Measurements from ENCODE around the gene PIK3R5. TPM values are rescaled to one million over a fixed set of nuclear protein-coding genes. Genes with fewer than 3 reads are reported as not detected.
A peak's percentile ranks its signal among the peaks of the same experiment; 100 is the strongest.

Gene PIK3R5
- total RNA-seq, 1 donor from 2014 or later, result 0.25 TPM

DNA sequence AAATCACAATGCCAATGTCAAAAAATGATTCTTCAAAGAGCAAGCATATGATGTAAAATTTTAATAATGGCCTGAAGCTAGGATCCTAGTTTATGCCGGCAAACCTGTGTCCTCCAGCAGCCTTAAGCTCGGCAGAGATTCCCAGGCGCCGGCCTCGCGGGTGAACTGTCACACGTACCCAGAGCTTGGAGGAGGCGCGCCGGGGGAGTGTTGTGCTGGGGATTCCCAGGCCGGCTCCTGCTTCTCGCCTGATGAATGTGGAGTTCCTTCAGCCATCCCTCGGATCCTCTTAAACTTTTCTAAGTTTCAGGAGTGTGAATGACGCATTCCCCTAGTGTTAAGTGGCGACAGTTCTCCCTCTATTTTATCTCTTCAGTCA lies 36.7 kb upstream of the PIK3R5 start:
- Mint-ChIP-seq H3K9me3 (peaks cover 6% of the 10 kb centered on the region), H3K36me3 (no peaks in the 10 kb centered on the region), H3K27me3 (ENCODE audit: low read depth) (peaks cover 72% of the 10 kb centered on the region), H3K27ac (no peak overlapping the region), H3K4me3 (peak overlapping the region; percentile 30), H3K4me1 (peaks cover 11% of the 10 kb centered on the region)
- no peak for DNase-seq (ENCODE audit: low spot score in 2 of 2, unreplicated experiment in 2 of 2)
- TF ChIP-seq, protein P1, sequence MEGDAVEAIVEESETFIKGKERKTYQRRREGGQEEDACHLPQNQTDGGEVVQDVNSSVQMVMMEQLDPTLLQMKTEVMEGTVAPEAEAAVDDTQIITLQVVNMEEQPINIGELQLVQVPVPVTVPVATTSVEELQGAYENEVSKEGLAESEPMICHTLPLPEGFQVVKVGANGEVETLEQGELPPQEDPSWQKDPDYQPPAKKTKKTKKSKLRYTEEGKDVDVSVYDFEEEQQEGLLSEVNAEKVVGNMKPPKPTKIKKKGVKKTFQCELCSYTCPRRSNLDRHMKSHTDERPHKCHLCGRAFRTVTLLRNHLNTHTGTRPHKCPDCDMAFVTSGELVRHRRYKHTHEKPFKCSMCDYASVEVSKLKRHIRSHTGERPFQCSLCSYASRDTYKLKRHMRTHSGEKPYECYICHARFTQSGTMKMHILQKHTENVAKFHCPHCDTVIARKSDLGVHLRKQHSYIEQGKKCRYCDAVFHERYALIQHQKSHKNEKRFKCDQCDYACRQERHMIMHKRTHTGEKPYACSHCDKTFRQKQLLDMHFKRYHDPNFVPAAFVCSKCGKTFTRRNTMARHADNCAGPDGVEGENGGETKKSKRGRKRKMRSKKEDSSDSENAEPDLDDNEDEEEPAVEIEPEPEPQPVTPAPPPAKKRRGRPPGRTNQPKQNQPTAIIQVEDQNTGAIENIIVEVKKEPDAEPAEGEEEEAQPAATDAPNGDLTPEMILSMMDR (IDR thresholded peaks at IDR 0.05; ENCODE audit: unreplicated experiment), result no peak

DNA sequence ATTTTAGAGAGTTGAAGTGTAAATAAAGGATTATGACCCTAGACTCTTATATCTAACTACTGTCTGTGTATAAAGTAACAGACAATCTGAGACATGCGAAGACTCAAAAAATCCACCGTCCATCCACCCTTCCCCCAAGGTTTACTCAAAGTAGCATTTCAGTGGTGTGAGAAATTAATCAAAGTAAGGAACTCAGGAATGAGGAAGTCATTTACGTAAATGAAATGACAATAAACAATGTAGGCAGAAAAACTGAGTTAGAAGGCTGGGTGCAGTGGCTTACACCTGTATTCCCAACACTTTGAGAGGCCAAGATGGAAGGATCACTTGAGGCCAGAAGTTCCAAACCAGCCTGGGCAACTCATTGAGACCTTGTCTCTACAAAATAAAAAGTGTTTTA lies 36.1 kb upstream of the PIK3R5 start:
- Mint-ChIP-seq H3K4me3 (peak overlapping the region; percentile 5), H3K27me3 (ENCODE audit: low read depth) (peaks cover 66% of the 10 kb centered on the region), H3K27ac (no peak overlapping the region), H3K36me3 (no peaks in the 10 kb centered on the region), H3K4me1 (peaks cover 11% of the 10 kb centered on the region), H3K9me3 (peaks cover 6% of the 10 kb centered on the region)
- TF ChIP-seq, protein P1 (IDR thresholded peaks at IDR 0.05; ENCODE audit: unreplicated experiment), result no peak
- DNase-seq (ENCODE audit: low spot score in 2 of 2, unreplicated experiment in 2 of 2), result no peak

DNA sequence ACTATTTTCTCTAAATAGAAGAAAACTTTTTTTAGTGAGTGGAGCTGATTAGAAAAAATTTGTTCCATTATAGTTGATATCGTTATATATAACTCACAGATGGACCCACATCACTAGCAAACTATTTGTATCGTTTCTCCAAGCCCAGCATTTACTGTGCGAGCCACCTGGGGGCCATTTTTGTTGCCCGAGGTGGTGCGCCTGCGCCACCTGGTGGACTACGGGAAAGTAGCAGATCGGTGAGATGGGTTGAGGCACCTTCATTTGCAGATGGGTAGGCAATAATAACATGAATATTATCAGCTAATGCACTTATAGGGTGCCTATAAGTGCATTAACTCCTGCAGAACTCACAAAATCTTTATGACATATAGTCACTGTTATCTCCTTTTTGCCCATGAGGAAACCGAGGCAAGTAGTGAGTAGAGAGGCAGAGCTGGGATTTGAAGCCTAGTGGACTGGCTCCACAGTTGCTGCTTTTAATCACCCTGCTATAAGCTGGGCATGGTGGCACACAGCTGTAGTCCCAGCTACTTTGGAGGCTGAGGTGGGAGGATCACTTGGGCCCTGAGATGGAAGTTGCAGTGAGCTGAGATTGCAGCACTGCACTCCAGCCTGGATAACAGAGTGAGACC lies 32.6 kb upstream of the PIK3R5 start:
- Mint-ChIP-seq H3K27ac (no peak overlapping the region), H3K4me1 (peaks cover 19% of the 10 kb centered on the region), H3K27me3 (ENCODE audit: low read depth) (peaks cover 37% of the 10 kb centered on the region), H3K9me3 (peaks cover 6% of the 10 kb centered on the region), H3K4me3 (no peak overlapping the region), H3K36me3 (no peaks in the 10 kb centered on the region)
- DNase-seq (ENCODE audit: low spot score in 2 of 2, unreplicated experiment in 2 of 2), result peak in 1 of 2 experiments; percentile 56
- TF ChIP-seq, protein P1 (IDR thresholded peaks at IDR 0.05; ENCODE audit: unreplicated experiment), result peak; percentile 84

DNA sequence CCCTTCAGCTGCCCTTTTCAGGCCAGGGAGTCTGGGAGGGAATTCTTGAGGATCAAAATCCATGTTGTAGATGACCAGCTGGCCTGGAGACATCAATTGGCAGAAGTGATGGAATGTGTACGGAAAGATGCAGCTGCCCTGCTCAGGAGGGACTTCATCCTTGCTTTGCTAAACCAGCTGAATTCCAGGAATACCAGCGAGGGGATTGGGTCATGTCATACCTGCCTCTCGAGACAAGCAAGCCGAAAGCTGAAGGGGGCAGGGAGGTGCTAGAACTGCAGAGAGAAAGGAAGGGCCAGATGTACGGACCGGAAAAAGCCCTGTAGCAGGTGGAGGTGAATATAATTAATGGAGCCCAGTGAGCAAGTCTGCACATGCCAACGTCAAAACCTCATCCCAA lies 30.2 kb upstream of the PIK3R5 start:
- Mint-ChIP-seq H3K4me3 (no peak overlapping the region), H3K9me3 (peaks cover 6% of the 10 kb centered on the region), H3K27ac (peak overlapping the region; percentile 51), H3K4me1 (peaks cover 8% of the 10 kb centered on the region), H3K36me3 (no peaks in the 10 kb centered on the region), H3K27me3 (ENCODE audit: low read depth) (peaks cover 21% of the 10 kb centered on the region)
- DNase-seq (ENCODE audit: low spot score in 2 of 2, unreplicated experiment in 2 of 2), result no peak
- TF ChIP-seq, protein P1 (IDR thresholded peaks at IDR 0.05; ENCODE audit: unreplicated experiment), result no peak

DNA sequence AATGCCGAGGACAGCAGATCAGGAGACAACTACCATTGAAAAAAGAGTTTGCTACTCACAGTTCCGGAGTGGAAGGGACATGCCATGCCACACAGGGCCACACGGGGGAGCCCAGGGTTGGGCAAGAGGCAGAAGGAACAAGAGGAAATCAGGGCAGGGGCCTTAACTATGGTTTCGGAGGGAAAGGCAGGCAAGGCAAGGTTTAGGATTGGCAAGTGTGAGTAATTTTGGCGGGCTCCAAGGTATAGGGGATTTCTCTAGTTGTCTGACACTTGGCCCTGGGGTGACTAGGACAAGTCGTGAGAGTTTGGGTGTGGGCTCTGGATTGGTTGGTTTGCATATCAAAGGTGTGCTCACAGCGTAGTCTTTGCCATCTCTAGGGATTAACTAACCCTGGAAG lies 28.8 kb upstream of the PIK3R5 start:
- Mint-ChIP-seq H3K4me1 (peaks cover 8% of the 10 kb centered on the region), H3K27me3 (ENCODE audit: low read depth) (peaks cover 12% of the 10 kb centered on the region), H3K36me3 (no peaks in the 10 kb centered on the region), H3K9me3 (no peaks in the 10 kb centered on the region), H3K27ac (no peak overlapping the region), H3K4me3 (no peak overlapping the region)
- DNase-seq (ENCODE audit: low spot score in 2 of 2, unreplicated experiment in 2 of 2), result peak; percentile 42 to 81
- TF ChIP-seq, protein P1 (IDR thresholded peaks at IDR 0.05; ENCODE audit: unreplicated experiment), result peak; percentile 77

Data from mesothelial cell of epicardium (in vitro differentiated cells).